Calu3 (cell line): ENCODE data around the gene GEMIN2. TPM values are rescaled to one million over a fixed set of nuclear protein-coding genes. Genes with fewer than 3 reads are reported as not detected.

Source experiments
- BruUV-seq: library from RNA; stranded (reverse); fragments of 400-500 nt; replicated peaks from 2 replicates; lab custom pipeline; 2021; lab: Mats Ljungman, UMichigan
- CTCF ChIA-PET: fragments of 300-600 bp; sonication (Branson Sonifier 250); formaldehyde crosslinking; loops from one replicate; lab custom pipeline; 2022; ENCODE audit warnings: antibody characterized with exemption; lab: Charles Lee
- DNase-seq: peaks from one replicate; pipeline ENCODE4 v3.0.0; 2022
- H3K27ac Mint-ChIP-seq: one replicate; pipeline ENCODE4 v1.8.0; 2022; ENCODE audit warnings: mixed read lengths; ENCODE audit not compliant: unreplicated experiment
- H3K27me3 Mint-ChIP-seq: one replicate; pipeline ENCODE4 v1.8.0; 2022; ENCODE audit warnings: mixed read lengths; ENCODE audit not compliant: unreplicated experiment
- H3K36me3 Mint-ChIP-seq: one replicate; pipeline ENCODE4 v1.8.0; 2022; ENCODE audit warnings: mild to moderate bottlenecking, moderate library complexity, mixed read lengths; ENCODE audit not compliant: insufficient read depth, unreplicated experiment
- H3K4me1 Mint-ChIP-seq: one replicate; pipeline ENCODE4 v1.8.0; 2022; ENCODE audit warnings: mild to moderate bottlenecking, low read depth, mixed read lengths; ENCODE audit not compliant: unreplicated experiment
- H3K4me3 Mint-ChIP-seq: one replicate; pipeline ENCODE4 v1.8.0; 2022; ENCODE audit warnings: mild to moderate bottlenecking, low read depth, moderate library complexity, mixed read lengths; ENCODE audit not compliant: unreplicated experiment
- H3K9me3 Mint-ChIP-seq: one replicate; pipeline ENCODE4 v1.8.0; 2022; ENCODE audit warnings: low read depth, mixed read lengths; ENCODE audit not compliant: unreplicated experiment
- intact Hi-C: fragments of 100-400 bp; cut with micrococcal nuclease; formaldehyde crosslinking; loops from one replicate; pipeline ENCODE4 v1.10.0; 2022; ENCODE audit not compliant: unreplicated experiment
- total RNA-seq: library from RNA; stranded (reverse); gene quantifications from 2 replicates; pipeline ENCODE4 v1.2.3, GENCODE V29; 2022
- TF ChIP-seq, protein P1 (sequence below): fragments of 200-600 bp; IDR thresholded peaks from one replicate; pipeline ENCODE4 v1.8.0; 2022; ENCODE audit warnings: antibody characterized with exemption; ENCODE audit not compliant: unreplicated experiment

GEMIN2 gene
- total RNA-seq, 1 experiment from 2014 or later = 20.1 TPM

DNA sequence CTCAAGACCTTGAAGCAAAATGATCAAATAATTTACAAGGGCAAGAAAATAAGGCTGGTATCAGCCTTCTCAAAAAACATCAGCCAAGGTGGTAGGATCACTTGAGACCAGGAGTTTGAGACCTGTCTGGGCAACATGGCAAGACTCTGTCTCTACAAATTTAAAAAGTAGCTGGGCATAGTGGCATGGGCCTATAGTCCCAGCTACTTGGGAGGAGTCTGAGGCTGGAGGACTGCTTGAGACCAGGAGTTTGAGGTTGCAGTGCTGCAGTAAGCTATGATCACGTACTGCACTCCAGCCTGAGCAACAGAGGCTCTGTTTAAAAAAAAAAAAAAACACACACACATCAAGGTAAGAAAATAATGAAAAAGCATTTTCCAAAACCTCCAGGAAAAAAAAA lies 33.2 kb upstream of the GEMIN2 start:
- Mint-ChIP-seq H3K4me1 (no peaks in the 10 kb centered on the region), H3K27ac (no peak overlapping the region), H3K36me3 (peaks cover 43% of the 10 kb centered on the region), H3K4me3 (no peak overlapping the region), H3K9me3 (no peaks in the 10 kb centered on the region), H3K27me3 (no peaks in the 10 kb centered on the region)
- TF ChIP-seq, protein P1, sequence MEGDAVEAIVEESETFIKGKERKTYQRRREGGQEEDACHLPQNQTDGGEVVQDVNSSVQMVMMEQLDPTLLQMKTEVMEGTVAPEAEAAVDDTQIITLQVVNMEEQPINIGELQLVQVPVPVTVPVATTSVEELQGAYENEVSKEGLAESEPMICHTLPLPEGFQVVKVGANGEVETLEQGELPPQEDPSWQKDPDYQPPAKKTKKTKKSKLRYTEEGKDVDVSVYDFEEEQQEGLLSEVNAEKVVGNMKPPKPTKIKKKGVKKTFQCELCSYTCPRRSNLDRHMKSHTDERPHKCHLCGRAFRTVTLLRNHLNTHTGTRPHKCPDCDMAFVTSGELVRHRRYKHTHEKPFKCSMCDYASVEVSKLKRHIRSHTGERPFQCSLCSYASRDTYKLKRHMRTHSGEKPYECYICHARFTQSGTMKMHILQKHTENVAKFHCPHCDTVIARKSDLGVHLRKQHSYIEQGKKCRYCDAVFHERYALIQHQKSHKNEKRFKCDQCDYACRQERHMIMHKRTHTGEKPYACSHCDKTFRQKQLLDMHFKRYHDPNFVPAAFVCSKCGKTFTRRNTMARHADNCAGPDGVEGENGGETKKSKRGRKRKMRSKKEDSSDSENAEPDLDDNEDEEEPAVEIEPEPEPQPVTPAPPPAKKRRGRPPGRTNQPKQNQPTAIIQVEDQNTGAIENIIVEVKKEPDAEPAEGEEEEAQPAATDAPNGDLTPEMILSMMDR = no peak
- DNase-seq = no peak
- CTCF ChIA-PET = interaction anchor here (0.7 kb wide), 1 partner anchor 361 kb away, joined by 3 read pairs; no protein-coding TSS in a partner anchor
- BruUV-seq = no TSS peak
- intact Hi-C loops = no loop called here

DNA sequence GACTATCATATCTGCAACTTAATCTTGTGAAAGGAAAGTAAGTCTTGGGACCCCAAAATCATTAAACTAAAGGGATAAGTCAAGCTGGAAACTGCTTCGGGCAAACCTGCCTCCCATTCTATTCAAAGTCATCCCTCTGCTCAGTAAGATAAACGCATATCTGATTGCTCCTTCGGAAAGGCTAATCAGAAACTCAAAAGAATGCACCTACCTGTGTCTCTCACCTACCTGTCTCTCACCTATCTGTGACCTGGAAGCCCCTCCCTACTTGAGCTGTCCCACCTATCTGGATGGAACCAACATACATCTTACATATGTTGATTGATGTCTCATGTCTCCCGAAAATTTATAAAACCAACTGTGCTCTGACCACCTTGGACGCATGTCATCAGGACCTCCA lies 31.0 kb upstream of the GEMIN2 start:
- TF ChIP-seq, protein P1 = no peak
- Mint-ChIP-seq H3K36me3 (peaks cover 29% of the 10 kb centered on the region), H3K9me3 (no peaks in the 10 kb centered on the region), H3K4me1 (no peaks in the 10 kb centered on the region), H3K4me3 (no peak overlapping the region), H3K27ac (no peak overlapping the region), H3K27me3 (no peaks in the 10 kb centered on the region)
- BruUV-seq = no TSS peak
- no peak for DNase-seq
- intact Hi-C loops = no loop called here
- CTCF ChIA-PET = no interaction called here

DNA sequence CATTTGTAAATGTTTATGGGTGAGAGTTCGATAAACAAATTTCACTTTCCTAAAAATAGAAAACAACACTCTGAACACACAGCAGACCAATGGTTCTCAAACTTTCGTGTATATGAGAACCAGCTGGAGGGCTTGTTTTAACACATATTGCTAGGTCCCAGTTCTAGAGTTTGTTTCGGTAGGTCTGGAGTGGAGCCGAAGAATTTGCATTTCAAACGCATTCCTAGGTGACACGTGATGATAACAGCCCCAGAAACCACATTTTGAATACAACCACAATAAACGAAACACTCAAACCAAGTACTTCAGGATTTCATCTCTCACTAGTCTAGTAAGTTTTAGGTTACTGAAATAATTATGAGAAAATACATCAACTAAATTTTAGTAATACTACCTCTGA lies 28.2 kb upstream of the GEMIN2 start:
- Mint-ChIP-seq H3K4me1 (no peaks in the 10 kb centered on the region), H3K4me3 (no peak overlapping the region), H3K27ac (no peak overlapping the region), H3K9me3 (no peaks in the 10 kb centered on the region), H3K36me3 (peaks cover 24% of the 10 kb centered on the region), H3K27me3 (no peaks in the 10 kb centered on the region)
- BruUV-seq = no TSS peak
- TF ChIP-seq, protein P1 = no peak
- DNase-seq = no peak
- intact Hi-C loops = no loop called here
- CTCF ChIA-PET = no interaction called here

DNA sequence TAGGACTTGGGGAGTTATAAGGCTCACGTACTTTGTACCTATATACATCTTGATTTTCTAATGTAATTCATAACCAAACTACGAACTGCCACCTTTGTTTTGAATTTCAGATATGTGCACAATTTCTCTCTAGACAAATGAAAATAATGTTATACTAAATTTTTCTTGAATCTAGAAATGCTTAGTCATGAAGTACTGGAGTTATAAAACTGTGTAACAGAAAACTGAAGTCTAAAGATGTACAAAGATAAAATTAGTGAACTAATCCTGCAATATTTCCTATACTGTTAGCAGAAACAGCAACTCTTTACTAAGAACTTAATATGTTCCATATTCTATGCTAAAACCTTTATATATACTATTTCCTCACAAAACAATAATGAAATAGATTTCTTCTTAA lies 26.6 kb upstream of the GEMIN2 start:
- H3K4me1 Mint-ChIP-seq = no peaks in the 10 kb centered on the region
- H3K27me3 Mint-ChIP-seq = no peaks in the 10 kb centered on the region
- H3K27ac Mint-ChIP-seq = no peak overlapping the region
- DNase-seq = no peak
- no peaks in the 10 kb centered on the region for H3K9me3 Mint-ChIP-seq
- intact Hi-C loops = no loop called here
- TF ChIP-seq, protein P1 = no peak
- H3K36me3 Mint-ChIP-seq = peaks cover 23% of the 10 kb centered on the region
- no peak overlapping the region for H3K4me3 Mint-ChIP-seq
- CTCF ChIA-PET = no interaction called here
- BruUV-seq = no TSS peak
